OCI-LY1 (cell line): ENCODE data around the gene POLR2H.

Experiments
- H2AFZ ChIP-seq: fragments of 200-600 bp; sonication (generic), shearing (Covaris generic); 2 replicates; pipeline ENCODE4 v1.6.0; 2014; ENCODE audit warnings: antibody characterized with exemption, mild to moderate bottlenecking, low read length
- H3F3A ChIP-seq: fragments of 200-600 bp; sonication (generic), shearing (Covaris generic); 2 replicates; pipeline ENCODE4 v1.6.0; 2014; ENCODE audit warnings: mild to moderate bottlenecking, antibody characterized with exemption, low read length, moderate library complexity; ENCODE audit not compliant: insufficient read depth
- H3K27ac ChIP-seq: fragments of 200-600 bp; sonication (generic); 2 replicates; pipeline ENCODE4 v1.5.1; 2014; ENCODE audit warnings: low read length, mixed run types, mild to moderate bottlenecking, low read depth; ENCODE audit not compliant: poor library complexity, severe bottlenecking
- H3K27me3 ChIP-seq: fragments of 200-600 bp; sonication (generic); 2 replicates; pipeline ENCODE4 v1.6.0; 2014; ENCODE audit warnings: antibody characterized with exemption, mild to moderate bottlenecking, low read length, moderate library complexity; ENCODE audit not compliant: insufficient read depth
- H3K36me3 ChIP-seq: fragments of 200-600 bp; sonication (generic); 2 replicates; pipeline ENCODE4 v1.6.1; 2014; ENCODE audit warnings: mild to moderate bottlenecking, antibody characterized with exemption, low read length, moderate library complexity, mixed read lengths; ENCODE audit not compliant: insufficient read depth
- H3K4me1 ChIP-seq: fragments of 200-600 bp; sonication (generic); 2 replicates; pipeline ENCODE4 v1.5.1; 2014; ENCODE audit warnings: mild to moderate bottlenecking, low read length, moderate library complexity; ENCODE audit not compliant: insufficient read depth, severe bottlenecking
- H3K4me2 ChIP-seq: fragments of 200-600 bp; sonication (generic), shearing (Covaris generic); 2 replicates; pipeline ENCODE4 v1.6.1; 2014; ENCODE audit warnings: low read length
- H3K4me3 ChIP-seq: fragments of 200-600 bp; sonication (generic); 2 replicates; pipeline ENCODE4 v1.5.1; 2014; ENCODE audit warnings: low read length, low read depth, mild to moderate bottlenecking, mixed read lengths; ENCODE audit not compliant: poor library complexity, severe bottlenecking
- H3K79me2 ChIP-seq: fragments of 200-600 bp; shearing (Covaris generic); 2 replicates; pipeline ENCODE4 v1.6.1; 2016; ENCODE audit warnings: mixed run types, low read length, mixed read lengths; ENCODE audit not compliant: insufficient read depth
- H3K9ac ChIP-seq: fragments of 200-600 bp; sonication (generic), shearing (Covaris generic); 2 replicates; pipeline ENCODE4 v1.6.1; 2014; ENCODE audit warnings: mild to moderate bottlenecking, low read length, mixed read lengths
- H3K9me2 ChIP-seq: fragments of 200-600 bp; sonication (generic), shearing (Covaris generic); 2 replicates; pipeline ENCODE4 v1.6.1; 2014; ENCODE audit warnings: low read depth, mild to moderate bottlenecking, low read length, mixed read lengths
- H3K9me3 ChIP-seq: fragments of 200-600 bp; shearing (Covaris generic); 2 replicates; pipeline ENCODE4 v1.6.1; 2014; ENCODE audit warnings: low read length, mixed read lengths
- H4K20me1 ChIP-seq: fragments of 200-600 bp; sonication (generic), shearing (Covaris generic); 2 replicates; pipeline ENCODE4 v1.6.0; 2016; ENCODE audit warnings: mild to moderate bottlenecking, low read length; ENCODE audit not compliant: insufficient read depth
- CTCF ChIP-seq: fragments of 200-600 bp; sonication (generic), shearing (Covaris generic); IDR thresholded peaks from 2 replicates; pipeline ENCODE4 v1.5.1; 2017; ENCODE audit warnings: mild to moderate bottlenecking, antibody characterized with exemption, low read length, moderate library complexity, mixed read lengths
- EZH2 ChIP-seq: fragments of 200-600 bp; sonication (generic), shearing (Covaris generic); IDR thresholded peaks from 2 replicates; pipeline ENCODE4 v1.8.0; 2017; ENCODE audit warnings: borderline replicate concordance, mixed run types, mild to moderate bottlenecking, antibody characterized with exemption, low read length, moderate library complexity, mixed read lengths

Gene POLR2H

DNA sequence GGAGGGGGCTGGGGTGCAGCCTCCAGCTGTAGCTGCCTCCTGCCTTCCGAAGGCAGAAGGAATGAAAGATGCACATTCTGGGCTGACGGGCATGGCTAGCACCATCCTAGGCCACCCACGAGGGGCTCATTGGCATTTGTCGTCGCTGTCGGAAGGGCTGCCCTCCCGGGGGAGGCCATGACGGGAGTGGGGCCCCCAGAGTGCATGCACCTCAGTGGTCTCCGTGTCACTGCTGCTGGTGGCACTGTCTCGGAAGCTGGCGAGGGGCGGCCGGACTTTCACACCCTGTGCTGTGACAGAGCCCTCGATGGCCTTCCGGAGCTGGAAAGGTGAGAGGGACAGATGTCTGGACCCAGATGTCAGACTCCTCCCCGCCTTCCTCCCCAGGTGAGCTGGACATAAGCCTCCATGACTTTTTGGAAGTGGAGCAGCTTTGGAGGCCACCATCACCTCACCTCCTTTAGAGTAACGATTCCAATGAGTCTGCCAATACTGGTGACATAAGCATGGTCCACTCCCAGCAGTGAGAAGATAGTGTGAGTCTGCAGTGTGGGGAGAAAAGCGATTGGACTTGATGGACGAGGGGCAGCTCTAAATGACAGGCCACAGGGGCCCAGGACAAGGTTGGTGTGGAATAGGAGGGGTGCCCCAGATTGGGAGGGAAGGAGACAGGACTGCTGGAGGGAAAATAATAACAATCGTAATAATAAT is 14.9 kb upstream of the POLR2H start:
- Histone ChIP-seq H3K9me2 (no peaks in the 10 kb centered on the region), H4K20me1 (no peaks in the 10 kb centered on the region), H3K36me3 (no peaks in the 10 kb centered on the region), H3K79me2 (no peaks in the 10 kb centered on the region), H3K4me1 (no peaks in the 10 kb centered on the region), H3K9ac (no peak overlapping the region), H3K9me3 (no peaks in the 10 kb centered on the region), H2AFZ (no peak overlapping the region), H3K4me2 (no peak overlapping the region), H3K27ac (no peak overlapping the region), H3F3A (no peaks in the 10 kb centered on the region), H3K27me3 (no peaks in the 10 kb centered on the region; the same call in 1 of the 2 replicates), H3K4me3 (no peak overlapping the region)
- TF ChIP-seq CTCF (no peak), EZH2 (no peak)

- H3K4me3 ChIP-seq: no peak overlapping the region
- H2AFZ ChIP-seq: no peak overlapping the region
- H3K27ac ChIP-seq: no peak overlapping the region
- H3K9me2 ChIP-seq: no peaks in the 10 kb centered on the region
- H3K9ac ChIP-seq: no peak overlapping the region
- H4K20me1 ChIP-seq: no peaks in the 10 kb centered on the region
- no peak overlapping the region for H3K4me2 ChIP-seq
- no peaks in the 10 kb centered on the region; the same call in 1 of the 2 replicates for H3K27me3 ChIP-seq
- no peaks in the 10 kb centered on the region for H3K4me1 ChIP-seq
- TF ChIP-seq CTCF (no peak), EZH2 (no peak)
- H3K9me3 ChIP-seq: no peaks in the 10 kb centered on the region
- no peaks in the 10 kb centered on the region for H3F3A ChIP-seq
- no peaks in the 10 kb centered on the region for H3K79me2 ChIP-seq
- no peaks in the 10 kb centered on the region for H3K36me3 ChIP-seq
Measured at GRCh38 chr3:184347321-184348056, 14.0 kb upstream of the POLR2H start.

GRCh38 chr3:184348057-184348382 is 13.5 kb upstream of the POLR2H start:
- Histone ChIP-seq H3K9me2 (no peaks in the 10 kb centered on the region), H3K4me2 (no peak overlapping the region), H3K27me3 (no peaks in the 10 kb centered on the region), H3K79me2 (no peaks in the 10 kb centered on the region), H3K9me3 (no peaks in the 10 kb centered on the region), H2AFZ (no peak overlapping the region), H4K20me1 (no peaks in the 10 kb centered on the region), H3F3A (no peaks in the 10 kb centered on the region), H3K4me1 (no peaks in the 10 kb centered on the region), H3K36me3 (no peaks in the 10 kb centered on the region), H3K27ac (no peak overlapping the region), H3K9ac (no peak overlapping the region), H3K4me3 (no peak overlapping the region)
- TF ChIP-seq EZH2 (no peak), CTCF (no peak)
